ENCODE measurements around the gene KBTBD13.
"Not testable (repeated sequence)": the region's sequence is repeated elsewhere in the genome, so short reads cannot be mapped to it uniquely, and the experiment has no call there.

Gene KBTBD13

DNA sequence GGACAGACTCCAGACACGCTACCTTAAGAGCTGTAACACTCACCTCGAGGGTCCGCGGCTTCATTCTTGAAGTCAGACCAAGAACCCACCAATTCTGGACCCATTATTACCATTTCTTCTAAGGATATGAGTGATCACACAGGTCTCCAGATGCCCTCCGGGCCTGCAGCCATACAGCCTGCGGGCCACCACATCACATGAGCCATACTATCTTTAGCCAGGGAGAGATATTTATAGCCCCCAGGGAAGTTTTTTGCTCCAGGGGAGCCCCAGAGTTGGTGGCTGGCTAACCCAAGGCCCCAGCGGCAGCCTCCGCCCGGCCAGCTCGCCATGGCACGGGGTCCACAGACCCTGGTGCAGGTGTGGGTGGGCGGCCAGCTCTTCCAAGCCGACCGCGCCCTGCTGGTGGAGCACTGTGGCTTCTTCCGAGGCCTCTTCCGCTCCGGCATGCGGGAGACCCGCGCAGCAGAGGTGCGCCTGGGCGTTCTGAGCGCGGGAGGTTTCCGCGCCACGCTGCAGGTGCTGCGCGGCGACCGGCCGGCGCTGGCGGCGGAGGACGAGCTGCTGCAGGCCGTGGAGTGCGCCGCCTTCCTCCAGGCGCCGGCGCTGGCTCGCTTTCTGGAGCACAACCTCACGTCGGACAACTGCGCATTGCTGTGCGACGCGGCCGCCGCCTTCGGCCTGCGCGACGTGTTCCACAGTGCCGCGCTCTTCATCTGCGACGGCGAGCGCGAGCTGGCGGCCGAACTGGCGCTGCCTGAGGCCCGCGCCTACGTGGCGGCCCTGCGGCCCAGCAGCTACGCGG is at the start of gene KBTBD13:
Gene KBTBD13 (plus strand): TSS at position 261 of the 805 bp plus-strand sequence. CDS start 70 bp downstream, at position 331.
- no peak for DNase-seq

DNA sequence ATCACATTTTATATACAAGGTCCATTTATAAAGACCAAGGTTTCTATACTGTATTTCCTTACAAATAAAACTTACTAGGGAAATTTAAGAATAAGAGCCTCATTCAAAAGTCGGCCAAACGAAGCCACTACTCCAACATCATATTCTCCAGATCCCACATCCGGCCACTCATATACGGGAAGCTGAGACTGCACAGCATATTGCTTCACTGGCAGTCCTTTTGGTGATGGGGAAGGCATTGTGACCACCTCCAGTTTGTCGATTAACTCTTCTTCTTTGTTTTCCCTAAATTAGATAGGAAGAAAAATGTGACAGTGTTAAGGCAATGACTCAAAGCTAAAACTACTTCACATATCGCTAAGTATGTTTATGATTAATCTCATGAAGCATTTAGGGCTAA is 49.8 kb upstream of the KBTBD13 start:
- DNase-seq: no peak

DNA sequence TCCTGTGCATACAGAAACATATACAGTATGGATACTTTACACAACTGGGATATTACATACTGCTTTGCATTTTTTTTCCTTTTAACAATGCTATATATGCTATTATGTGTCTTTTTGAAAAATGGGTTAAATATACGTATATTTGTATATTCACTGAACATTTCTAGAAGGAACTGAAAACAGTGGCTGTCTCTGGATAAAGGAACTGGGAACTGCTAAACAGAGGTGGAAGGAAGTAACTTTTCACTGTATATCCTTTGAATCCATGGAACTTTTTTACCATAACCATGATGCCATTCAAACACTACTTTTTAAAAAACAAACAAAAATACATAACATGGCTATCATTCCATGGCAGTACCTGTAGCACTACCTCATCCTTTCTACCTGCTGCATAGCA is 49.0 kb upstream of the KBTBD13 start:
- DNase-seq: no peak

DNA sequence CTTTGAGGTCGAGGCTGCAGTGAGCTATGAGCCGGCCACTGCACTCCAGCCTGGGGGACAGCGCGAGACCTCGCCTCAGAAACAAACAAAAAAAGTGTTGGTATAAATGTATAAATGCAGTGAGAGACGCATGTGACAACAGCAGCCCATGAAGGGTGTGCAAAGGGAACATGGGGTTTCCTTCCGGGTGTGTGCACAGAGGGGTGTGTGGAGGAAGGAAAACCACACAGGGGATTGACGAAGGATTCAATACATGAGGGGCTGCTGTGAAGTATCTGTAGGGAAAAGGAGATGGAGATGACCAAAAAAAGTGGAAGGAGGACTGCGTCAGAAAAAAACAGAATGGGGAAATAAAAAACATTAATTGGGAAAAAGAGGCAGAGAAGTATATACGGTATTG is 48.2 kb upstream of the KBTBD13 start:
- DNase-seq: no peak

DNA sequence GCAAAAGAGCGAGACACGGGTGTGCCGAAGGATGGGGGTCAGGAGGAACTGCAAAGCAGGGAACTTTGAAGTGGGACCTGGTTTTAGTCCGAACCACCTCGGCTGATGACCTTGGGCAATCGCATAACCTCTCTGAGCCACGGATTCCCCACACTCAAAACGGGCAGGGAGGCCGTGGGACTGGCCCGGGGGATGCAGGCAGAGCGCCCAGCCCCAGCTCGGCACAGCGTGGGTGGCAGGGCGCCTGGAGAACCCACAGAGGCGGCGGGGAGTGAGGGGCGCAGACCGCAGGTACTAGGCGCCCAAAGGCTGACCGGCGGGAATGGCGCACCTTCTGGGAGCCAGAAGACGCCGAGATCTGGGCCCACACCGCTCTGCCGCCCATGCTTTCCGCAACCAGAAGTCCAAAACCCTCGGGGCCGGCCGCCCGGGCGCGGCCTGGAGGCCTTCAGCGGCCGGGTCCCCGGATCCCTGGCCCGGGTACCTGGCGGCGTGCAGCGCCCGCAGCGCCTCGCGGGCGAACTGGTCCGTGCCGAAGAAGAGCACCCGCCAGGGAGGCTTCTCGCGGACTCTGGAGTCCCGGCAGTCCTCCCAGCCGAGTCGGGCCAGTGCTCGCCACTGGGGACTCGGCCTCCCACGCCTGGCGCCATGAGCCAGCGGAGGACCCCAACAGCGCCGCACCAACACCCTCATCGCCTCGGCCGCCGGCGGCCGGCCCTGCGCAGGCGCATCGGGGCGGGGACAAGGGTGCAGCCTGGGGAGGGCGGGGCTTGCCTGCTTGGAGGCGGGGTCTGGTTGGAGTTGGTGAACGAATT is 47.4 kb upstream of the KBTBD13 start, which contains the start of gene MTFMT:
Gene MTFMT (minus strand): TSS at position 719 of the 815 bp plus-strand sequence. CDS start 26 bp downstream, at position 693.
- DNase-seq: peak; percentile 93 to 95

DNA sequence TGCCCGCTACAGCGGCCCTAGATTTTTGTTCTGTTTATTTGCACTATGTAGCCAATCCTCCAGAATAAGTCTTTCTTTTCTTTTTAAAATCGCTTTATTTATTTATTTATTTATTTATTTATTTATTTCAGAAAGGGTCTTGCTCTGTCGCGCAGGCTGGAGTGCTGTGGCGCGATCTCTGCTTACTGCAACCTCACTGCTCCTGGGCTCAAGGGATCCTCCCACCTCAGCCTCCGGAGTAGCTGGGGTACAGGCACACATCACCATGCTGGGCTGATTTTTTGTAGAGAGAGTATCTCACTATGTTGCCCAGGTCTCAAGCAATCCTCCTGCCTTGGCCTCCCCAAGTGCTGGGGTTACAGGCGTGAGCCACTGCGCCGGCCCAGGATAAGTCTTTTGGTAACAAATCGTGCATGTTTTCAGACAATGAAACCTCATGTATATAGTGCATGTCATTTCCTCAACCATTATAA is 46.8 kb upstream of the KBTBD13 start:
- no peak for DNase-seq

DNA sequence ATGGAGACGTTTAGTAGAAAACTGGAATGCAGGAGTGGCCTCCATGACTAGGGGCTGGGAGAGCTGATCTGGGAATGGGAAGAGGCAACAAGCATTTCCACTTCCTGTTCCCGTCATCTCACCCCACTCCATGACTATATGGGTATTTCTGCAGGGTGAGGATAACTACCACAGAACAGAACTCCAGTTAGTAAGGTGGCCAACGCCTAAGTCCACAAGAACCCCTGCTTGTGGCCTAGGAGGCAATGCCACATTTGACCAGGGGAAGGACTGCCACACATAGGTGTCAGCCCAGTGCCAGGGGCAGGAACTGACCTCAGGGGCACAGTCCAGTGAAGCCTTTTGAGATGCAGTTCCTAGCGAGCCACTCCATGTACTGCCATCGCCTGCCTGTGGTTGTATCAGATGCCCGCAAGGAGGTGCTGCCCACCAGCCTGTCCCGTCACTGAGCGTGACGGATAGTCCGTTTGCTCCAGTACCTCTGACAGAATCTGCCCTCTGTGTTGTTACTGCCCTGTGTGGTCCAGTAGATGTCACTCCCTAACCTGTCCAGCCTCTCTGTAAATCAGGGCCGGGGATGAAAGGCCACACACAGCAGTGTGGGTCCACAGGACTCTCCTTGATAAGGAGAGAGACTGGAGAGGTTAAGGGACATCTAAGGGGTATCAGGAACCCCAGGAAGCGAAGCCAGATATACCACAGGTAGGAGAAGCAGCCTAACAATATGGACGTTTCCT is 43.6 kb upstream of the KBTBD13 start:
- peak; percentile 18 for DNase-seq

DNA sequence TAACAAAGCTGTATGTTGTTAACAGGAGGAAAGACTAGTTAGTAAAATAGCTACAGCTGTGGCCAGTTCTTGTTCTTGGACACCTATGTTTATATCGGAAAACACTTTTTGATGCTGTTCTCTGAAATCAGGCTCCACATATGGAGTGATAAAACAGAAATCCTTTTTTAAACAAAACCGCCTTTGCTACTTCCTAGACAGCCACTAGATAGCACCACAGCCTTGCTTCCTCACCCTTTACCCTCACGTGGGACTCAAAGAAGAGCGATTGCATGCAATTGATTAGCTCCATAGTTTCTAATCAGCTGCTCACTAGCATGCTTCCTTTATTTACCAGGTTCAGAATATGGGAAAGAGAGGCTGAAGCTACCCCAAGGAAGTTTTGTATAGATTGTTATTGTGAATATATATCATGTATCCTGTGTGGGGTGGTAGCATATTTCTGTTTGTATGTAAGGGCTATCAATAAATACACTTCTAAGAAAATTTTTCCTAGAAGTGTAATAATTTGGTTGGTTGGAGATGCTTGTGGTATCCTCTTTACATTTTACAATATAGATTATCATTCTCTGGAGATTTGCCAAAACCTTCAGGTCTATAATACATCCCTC is 42.8 kb upstream of the KBTBD13 start:
- peak in 1 of 2 experiments; percentile 8 for DNase-seq

DNA sequence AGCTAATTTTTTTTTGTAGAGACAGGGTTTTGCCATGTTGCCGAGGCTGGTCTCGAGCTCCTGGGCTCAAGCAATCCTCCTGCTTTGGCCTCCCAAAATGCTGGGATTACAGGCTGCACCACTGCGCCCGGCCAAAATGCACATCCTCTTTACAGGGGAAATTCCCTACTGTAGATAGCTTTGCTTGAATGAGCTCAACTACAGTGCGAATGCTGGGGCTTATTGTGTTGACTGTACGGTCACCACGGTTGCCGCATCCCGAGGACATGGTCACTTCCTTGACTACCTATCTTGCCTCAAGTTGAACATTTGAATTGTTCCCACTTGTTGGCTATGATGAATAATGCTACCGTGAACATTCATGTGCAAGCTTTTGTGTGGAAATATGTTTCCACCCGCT is 41.8 kb upstream of the KBTBD13 start:
- DNase-seq: no peak

DNA sequence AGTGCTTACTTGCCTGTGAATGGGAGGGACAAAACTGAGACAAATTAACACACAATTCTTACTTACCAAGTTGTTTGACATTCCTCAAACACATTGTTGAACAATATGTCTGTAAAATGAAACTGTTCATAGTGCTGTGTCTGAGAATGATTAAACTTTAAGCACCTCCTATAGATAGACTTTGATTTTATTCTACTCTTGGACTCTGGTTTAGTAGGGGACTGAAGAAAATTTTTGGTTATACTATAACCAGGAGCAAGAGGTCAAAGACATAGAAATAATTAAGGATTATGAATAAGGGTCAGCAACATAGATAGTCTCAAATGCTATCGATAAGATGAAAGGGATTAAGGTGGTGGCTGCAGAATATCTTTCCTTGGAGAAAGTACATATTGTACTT is 39.2 kb upstream of the KBTBD13 start:
- DNase-seq: no peak

DNA sequence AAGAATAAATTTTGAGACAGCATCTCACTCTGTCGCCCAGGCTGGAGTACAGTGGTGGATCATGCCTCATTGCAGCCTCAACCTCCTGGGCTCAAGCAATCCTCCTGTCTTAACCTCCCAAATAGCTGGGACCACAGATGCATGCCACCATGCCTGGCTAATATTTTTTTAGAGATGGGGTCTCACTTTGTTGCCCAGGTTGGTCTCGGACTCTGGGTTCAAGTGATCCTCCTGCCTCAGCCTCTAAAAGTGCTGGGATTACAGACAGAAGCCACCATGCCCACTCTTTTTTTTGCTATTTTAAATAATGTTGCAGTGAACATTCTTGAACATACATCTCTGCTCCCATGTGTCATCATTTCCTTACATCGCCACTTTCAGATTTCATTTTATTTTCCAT is 38.1 kb upstream of the KBTBD13 start:
- DNase-seq: no peak

DNA sequence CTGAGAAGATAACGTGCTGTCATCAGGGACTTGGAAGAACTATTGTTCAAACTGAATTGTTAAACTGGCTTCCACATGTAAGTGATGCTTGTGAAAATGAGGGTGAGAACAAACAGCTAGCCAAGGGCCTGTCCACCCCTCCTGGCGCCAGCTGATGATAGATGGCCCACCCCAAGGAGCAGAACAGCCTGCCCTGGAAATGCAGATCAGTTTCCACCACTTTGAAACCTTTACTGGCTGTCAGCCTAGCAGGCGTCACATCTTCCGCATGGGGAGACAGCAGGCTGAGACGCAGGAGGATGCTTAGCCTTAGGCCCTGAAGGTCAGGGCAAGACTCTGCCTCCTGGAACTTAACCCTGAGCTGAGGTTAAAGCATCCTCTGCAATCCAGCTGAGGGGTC is 37.7 kb upstream of the KBTBD13 start:
- DNase-seq: no peak

DNA sequence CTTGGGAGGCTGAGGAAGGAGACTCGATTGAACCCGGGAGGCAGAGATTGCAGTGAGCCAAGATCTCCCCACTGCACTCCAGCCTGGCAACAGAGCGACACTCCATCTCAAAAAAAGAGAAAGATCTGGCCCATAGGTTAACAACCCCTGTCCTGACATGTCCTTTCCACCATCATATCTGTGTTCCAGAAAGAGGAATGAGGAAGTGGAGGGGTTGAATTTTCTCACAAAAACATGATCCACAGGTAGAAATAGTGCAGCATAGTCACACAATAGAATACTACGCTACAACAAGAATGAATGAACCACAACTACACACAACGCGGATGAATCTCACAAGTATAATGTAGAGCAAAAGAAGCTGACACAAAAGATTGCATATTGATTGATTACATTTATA is 36.1 kb upstream of the KBTBD13 start:
- no peak for DNase-seq

DNA sequence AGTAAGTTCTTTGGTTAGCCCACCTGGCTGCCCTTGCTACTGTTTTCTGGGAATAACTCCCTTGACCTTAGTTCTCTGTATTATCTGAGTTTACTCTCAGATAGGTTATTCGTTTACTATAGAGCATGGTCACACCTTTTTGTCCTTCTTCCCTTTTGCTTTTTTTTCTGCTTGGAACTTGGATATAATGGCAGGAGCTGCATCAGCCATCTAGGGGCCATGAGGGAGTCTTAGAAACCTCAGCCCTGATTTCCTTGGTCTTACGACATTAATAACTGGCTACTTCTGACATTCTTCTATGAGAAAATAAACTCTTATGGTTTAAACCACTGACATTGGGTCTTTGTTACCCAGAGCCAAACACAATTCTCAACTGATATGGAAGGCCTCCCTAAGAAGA is 34.8 kb upstream of the KBTBD13 start:
- DNase-seq: no peak

DNA sequence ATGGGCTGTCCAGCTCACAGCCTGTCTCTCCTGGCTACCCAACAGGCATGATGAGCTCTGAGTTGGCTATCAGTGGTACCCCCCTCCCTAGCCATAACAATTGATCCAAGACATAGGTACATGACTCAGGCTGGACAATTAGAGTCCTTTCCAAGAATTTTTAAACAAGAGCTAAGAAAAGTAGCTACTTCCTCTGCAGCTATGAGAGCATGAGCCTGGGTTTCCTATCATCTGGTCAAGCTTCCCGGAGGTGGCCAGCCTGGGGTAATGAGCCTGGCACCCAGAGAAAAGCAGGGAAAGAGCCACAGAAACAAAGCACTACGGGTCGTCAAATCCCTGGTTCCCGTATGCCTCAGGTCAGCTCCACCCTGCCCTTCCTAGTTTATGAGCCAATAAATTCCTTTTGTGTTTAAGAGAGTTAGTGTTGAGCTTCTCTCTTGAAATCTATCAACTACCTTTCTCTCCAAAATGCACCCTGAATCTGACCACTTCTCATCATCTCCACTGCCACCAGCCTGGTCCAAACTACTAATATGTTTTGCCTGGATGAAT is 33.7 kb upstream of the KBTBD13 start:
- no peak for DNase-seq

DNA sequence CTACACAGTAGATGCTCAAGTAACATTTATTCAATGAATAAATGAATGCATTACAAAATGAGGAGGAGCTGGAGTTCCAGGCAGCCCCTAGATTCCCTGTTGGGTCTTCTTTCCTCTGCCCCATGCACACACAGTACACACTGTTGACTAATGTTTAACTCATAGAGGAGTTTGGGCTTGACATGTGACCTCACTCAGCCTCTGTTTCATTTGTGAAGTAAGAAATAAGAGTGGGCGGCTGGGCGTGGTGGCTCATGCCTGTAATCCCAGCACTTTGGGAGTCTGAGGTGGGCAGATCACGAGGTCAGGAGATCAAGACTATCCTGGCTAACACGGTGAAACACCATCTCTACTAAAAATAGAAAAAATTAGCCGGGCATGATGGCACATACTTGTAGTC is 32.3 kb upstream of the KBTBD13 start:
- DNase-seq: not testable (repeated sequence)

DNA sequence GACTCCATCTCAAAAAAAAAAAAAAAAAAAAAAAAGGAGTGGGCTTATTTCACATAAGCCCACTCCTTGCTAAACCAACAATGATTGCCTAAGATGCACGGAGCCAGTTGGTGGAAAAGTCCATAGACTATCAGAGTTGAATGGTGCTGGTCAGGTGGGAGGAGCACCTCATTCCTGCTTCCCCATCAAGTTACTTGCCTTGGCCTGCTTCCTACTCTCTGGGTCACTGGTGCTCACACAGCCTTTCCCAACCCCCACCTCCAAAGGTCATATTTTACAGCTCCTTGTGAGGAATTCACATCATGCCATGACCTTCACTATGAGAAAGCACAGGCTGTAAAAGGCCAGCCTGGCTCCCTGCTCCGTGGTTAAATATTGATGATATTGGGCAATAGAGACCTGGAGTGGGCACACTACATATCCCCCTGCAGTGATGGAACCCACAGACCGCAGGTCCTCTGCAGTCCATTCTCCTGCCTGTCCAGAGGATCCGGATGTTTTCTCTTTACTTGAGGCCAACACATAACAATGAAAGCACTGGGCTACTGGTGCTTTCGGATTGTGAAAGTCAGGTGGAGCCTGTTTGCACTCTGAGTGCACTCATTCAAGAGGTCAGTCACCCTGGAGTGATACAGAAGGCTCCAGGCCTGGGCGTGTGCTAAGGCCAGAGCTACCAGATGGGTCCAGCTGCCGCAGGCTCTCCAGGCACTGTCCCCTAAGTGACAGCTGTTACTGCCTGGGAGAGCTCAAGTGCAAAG is 31.6 kb upstream of the KBTBD13 start, which contains the start of gene SLC51B:
Gene SLC51B (plus strand): TSS at position 664 of the 758 bp plus-strand sequence. CDS start 4,618 bp downstream, outside the sequence.
- DNase-seq: no peak

DNA sequence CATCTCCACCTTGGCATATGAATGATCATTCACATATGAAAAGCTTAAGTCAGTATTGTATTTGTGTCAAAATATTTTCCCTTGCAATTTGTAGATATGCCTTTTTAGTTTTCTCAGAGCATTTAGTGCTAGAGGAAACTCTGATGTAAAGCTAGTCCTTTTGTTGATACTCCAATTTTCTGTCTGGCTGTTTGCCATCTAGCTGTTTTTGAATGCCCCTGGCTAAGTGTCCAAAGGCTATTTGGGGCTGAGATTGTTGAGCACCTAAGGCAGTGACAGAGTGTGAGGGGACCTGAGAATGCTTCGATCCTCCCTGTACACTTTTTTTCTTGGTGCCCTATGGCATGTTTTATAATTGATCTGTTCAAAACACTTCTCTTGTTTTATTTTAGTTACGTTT is 28.3 kb upstream of the KBTBD13 start:
- DNase-seq: no peak

DNA sequence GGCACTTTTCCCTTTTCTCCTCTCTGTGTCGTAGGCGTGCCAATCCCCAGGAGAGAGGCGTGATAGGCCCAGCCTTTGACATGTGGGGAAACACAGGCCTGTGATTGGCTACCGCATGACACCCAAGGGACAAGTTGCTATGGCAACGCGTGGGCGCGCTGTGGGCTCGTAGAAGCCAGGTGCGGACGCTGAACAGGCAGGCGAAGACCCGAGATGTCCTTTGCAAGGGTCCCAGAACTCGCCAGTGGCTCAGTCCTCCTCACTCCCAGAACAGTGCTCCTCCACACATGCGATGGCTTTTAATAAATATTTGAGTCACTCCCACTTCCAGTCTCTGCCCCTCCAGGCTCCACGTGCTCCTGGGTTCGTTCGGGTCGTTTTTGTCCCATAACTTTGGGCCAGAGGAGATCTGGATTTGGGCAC is 27.1 kb upstream of the KBTBD13 start:
- peak; percentile 84 to 88 for DNase-seq

DNA sequence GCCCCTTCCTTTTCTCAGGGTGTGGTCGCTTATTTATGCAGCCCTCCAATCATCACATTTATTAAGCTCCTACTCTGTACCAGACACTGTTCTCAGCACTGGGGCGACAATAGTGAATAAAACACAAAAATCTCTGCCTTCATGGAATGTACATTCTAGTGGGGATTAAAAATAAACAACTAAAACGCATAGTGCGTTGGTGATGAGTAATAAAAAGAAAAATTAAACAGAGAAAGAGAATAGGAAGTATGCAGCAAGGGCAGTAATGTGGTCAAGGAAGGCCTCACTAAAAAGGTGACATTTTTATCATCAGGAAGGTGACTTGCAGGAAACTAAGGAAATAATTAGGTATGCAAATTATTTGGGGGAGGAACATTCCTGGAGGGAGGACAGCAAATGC is 26.3 kb upstream of the KBTBD13 start:
- DNase-seq: no peak

DNA sequence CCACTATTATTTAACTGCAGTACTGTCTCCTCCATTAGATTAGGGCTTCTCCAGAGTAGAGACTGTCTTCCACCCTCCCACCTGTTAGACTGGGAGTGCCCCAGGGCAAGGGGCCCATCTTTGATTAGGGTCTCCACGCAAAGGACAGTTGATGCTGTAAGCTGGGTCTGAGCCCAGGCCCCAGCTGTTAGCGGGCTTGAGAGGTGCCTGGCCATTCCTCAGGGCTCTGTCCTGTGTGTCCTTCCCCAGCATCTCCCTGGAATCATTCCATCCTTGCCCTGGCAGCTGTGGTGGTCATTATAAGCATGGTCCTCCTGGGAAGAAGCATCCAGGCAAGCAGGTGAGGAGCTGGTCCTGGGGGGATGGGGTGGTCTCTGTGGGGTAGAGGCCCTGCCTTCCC is 25.3 kb upstream of the KBTBD13 start:
- DNase-seq: no peak
